ENCODE results near the gene DBNL.

GRCh38 chr7:44082541-44083207 lies 38.2 kb downstream of the DBNL start:
- no peak for TF ChIP-seq CTCF (IDR thresholded peaks at IDR 0.05)
- TF ChIP-seq POLR2A (IDR thresholded peaks at IDR 0.05) = peak; percentile 78
- TF ChIP-seq EP300 (IDR thresholded peaks at IDR 0.05) = no peak
